Measurements from ENCODE around the gene TRAF2.
"Not testable (repeated sequence)": the region's sequence is repeated elsewhere in the genome, so short reads cannot be mapped to it uniquely, and the experiment has no call there.

The TRAF2 gene
- total RNA-seq = 18.6 to 43.2 reads per million in 2 donors

GRCh38 chr9:136885950-136886578 lies at the start of gene TRAF2:
TRAF2 (plus strand) TSS chr9:136886516; CDS start chr9:136898741, 12,225 bp downstream.
- peak; percentile 94 for DNase-seq

- no peak for DNase-seq
Measured at GRCh38 chr9:136837146-136837855, 49.0 kb upstream of the TRAF2 start.

- DNase-seq = not testable (repeated sequence)
Measured at GRCh38 chr9:136837856-136838277, 48.4 kb upstream of the TRAF2 start.

- DNase-seq = no peak
Measured at GRCh38 chr9:136838314-136839228, 47.7 kb upstream of the TRAF2 start.

GRCh38 chr9:136839229-136840139 lies 46.8 kb upstream of the TRAF2 start:
- no peak for DNase-seq

GRCh38 chr9:136840140-136840876 lies 46.0 kb upstream of the TRAF2 start:
- no peak for DNase-seq

- no peak for DNase-seq
Measured at GRCh38 chr9:136840877-136841645, 45.3 kb upstream of the TRAF2 start.

- DNase-seq = not testable (repeated sequence)
Measured at GRCh38 chr9:136841646-136842379, 44.5 kb upstream of the TRAF2 start.

- DNase-seq = peak; percentile 71
Measured at GRCh38 chr9:136842380-136842948, 43.9 kb upstream of the TRAF2 start, which contains the start of gene AJM1. AJM1 (plus strand) TSS chr9:136842478; CDS start chr9:136844415, 1,937 bp downstream.

- not testable (repeated sequence) for DNase-seq
Measured at GRCh38 chr9:136843159-136843800, 43.0 kb upstream of the TRAF2 start.

- peak; percentile 55 for DNase-seq
Measured at GRCh38 chr9:136843801-136844740, 42.2 kb upstream of the TRAF2 start.

- no peak for DNase-seq
Measured at GRCh38 chr9:136844761-136845464, 41.4 kb upstream of the TRAF2 start.

GRCh38 chr9:136845465-136846260 lies 40.7 kb upstream of the TRAF2 start:
- no peak for DNase-seq

- no peak for DNase-seq
Measured at GRCh38 chr9:136846376-136847087, 39.8 kb upstream of the TRAF2 start.

GRCh38 chr9:136847088-136847825 lies 39.1 kb upstream of the TRAF2 start:
- DNase-seq = no peak
